HG03159 (cell line): ENCODE data around the gene SERPINE1.

Experiments used
- ATAC-seq: cut with Tn5 transposase; IDR thresholded peaks from one replicate; pipeline ENCODE4 v1.9.1; 2021; ENCODE audit warnings: mild to moderate bottlenecking, moderate library complexity; ENCODE audit not compliant: unreplicated experiment

The SERPINE1 gene

DNA sequence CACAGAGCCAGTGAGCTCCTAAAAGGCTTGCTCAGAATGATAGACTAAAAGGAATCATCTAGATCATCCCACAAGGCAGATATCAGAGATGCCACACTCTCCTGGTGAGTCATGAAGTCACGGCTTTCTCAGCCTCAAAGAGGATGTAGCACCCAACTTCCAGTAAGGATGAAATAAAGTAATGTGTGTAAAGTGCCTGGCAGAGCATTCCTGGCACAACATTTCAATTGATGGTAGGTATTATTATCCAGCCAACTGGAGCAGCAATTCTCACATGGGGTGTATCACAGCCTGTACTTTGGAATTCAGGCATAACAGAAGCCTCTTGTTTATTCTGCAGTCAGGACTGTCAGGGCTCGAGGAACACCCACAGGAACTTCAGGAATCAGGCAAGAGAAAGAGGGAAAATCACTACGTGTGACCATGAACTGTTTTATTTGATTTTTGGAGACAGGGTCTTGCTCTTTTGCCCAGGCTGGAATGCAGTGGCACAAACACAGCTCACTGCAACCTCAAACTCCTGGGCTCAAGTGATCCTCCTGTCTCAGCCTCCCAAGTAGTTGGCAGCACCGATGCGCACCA is 58.4 kb downstream of the SERPINE1 start:
- ATAC-seq: no peak

DNA sequence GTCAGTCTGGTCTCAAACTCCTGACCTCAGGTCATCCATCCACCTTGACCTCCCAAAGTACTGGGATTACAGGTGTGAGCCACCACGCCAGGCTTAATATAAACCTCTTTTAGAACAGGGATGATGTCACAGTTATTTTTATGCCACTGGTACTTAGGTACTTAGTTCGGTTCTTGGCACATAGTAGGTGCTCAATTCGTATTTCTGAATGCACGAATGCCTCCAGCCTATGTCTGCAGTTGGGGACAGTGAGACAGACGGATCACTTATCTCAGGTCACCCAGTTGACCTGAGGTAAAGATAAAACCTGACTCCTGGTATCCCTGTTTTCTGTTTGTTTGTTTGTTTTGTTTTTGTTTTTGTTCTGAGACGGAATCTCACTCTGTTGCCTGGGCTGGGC is 59.3 kb downstream of the SERPINE1 start:
- ATAC-seq: no peak

DNA sequence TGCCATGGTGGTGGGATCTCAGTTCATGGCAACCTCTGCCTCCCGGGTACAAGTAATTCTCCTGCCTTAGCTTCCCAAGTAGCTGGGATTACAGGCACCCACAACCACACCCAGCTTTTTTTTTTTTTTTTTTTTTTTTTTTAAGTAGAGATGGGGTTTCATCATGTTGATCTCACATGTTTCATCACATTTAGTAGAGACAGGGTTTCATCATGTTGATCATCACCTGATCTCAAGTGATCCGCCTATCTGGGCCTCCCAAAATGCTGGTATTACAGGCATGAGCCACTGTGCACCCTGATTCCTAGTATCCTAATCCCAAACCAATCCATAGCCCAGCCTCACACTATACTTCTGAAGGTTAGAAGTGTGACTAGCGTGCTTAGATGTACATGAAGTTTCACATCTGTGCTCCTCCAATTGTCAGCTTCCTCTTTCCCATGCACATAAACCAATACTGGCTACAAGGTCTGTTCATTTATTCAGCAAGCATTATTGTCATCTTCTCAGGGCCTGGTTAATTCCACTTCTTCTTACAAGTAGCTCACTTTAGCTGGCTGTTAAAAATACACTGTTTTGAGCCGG is 60.0 kb downstream of the SERPINE1 start:
- ATAC-seq: no peak
